Hypothalamus (tissue), 51 donors: ENCODE results near the gene NFATC4.
"Not testable (repeated sequence)": the region's sequence is repeated elsewhere in the genome, so short reads cannot be mapped to it uniquely, and the experiment has no call there.

Experiments used
- DNase-seq, 51 donors: peaks; one replicate each; lab custom pipeline; 2025; lab: John Stamatoyannopoulos, UW

NFATC4 gene

GRCh38 chr14:24385524-24385923 lies 17.5 kb downstream of the NFATC4 start:
- DNase-seq: no peak

GRCh38 chr14:24387009-24387345 lies 19.0 kb downstream of the NFATC4 start:
- no peak for DNase-seq

- DNase-seq: not testable (repeated sequence)
Measured at GRCh38 chr14:24387579-24387978, 19.6 kb downstream of the NFATC4 start.

GRCh38 chr14:24388474-24389179 lies 20.6 kb downstream of the NFATC4 start:
- DNase-seq: no peak

DNA sequence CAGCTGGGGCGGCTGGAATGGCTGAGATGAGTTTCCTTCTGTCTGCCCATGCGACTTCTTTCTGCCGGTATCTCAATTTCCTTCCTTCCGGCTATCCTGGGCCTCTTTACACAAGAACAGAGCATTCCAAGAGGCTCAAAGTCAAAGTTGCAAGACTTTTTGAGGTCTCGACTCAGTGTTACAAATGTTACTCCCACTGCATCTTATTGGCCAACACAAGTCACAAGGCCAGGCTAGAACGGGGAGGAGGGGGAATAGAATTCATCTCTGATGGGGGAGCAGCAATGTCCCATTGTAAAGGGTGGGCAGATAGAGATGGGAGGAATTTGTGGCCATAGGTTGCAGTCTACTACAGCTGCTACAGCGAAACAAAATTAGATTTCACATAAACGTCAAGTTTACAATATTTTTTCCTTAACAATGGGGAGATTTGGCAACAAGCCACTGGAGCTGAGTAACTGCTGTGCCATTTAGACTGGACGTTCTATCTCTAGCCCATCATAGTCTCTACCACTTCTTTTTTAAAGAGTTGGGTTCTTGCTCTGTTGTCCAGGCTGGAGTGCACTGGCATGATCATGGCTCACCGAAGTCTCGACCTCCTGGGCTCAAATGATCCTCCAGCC lies 21.4 kb downstream of the NFATC4 start:
- no peak for DNase-seq

DNA sequence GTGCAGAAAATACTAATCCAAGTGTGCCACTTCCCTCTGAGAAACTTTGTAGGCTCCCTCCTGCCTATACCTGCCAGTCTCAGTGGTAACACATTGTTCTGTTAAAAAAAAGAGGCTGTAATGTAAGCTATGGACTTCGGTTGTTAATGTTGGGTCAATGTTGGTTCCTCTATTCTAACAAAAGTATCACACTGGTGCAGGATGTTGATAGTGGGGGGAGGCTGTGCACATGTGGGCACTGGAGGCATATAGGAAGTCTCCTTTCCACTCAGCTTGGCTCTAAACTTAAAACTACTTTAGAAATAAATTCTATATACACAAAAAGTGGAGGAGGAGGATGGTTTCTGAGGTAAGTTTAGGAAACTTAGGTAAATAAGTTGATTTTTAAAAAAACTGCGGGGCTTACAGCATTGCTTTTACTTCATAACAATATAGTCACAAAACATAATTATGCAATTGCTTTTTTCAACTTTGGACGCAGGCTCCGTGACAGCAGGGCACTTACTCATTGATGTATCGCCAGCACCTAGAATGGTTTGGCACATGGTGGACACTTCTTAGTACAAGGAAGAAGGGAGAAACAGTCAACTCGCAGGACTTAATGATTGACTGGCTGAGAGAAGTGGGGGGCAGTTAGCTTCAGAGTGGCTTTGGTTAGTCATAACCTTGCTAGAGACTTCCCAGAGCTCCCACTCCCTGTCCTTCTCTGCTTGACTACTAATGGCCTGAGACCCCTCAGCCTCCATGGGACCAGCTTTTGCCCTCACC lies 22.9 kb downstream of the NFATC4 start:
- no peak for DNase-seq

GRCh38 chr14:24392325-24393091 lies 24.5 kb downstream of the NFATC4 start:
- no peak for DNase-seq

DNA sequence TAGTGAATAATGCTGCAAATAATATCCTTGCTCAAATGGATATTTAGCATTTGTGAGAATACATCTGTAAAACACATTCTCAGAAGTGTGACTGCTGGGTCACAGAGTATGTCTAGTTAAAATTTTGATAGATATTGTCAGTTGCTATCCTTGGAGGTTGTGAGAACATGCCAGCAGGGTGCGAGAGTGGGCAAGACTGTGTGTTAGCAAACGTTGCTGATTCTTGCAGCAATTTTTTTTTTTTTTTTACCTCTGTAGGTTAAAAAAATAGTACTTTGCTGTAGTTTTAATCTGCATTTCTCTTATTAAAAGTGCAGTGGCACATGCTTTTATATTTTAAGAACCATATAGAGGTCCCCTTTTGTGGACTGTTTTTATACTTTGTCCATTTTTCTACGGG lies 26.3 kb downstream of the NFATC4 start:
- DNase-seq: no peak

GRCh38 chr14:24395609-24396582 lies 27.9 kb downstream of the NFATC4 start:
- no peak for DNase-seq

DNA sequence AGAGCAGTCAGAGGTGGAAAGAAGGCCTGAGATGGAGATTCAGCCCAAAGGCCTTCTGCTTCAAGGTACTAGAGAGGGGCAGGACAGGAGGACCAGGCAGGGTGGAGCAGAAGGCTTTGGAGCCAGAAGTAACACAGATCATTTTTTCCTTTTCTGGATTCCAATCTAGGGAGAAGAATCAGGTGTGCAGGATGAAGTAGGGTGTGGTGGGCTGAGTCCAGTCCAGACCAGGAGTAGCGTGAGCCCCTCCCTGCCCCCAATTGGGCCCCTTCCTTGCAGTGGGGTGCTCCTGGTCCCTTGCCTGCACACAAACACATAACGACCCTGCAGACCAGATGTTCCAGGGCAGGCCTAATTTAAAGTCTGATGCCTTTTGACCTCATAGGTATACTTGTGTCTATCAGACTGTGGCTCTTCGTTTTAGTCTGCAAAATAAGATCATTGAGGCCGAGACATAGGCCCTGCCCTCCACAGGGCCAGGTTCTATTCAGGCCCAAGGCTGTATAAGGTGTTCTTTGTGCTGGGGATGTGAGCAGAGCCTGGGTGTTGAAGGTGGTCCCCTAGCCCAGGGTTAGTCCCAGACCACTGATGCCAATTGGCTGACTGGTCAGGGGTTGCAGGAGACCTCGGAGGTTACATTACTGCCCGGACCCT lies 29.8 kb downstream of the NFATC4 start:
- no peak for DNase-seq

DNA sequence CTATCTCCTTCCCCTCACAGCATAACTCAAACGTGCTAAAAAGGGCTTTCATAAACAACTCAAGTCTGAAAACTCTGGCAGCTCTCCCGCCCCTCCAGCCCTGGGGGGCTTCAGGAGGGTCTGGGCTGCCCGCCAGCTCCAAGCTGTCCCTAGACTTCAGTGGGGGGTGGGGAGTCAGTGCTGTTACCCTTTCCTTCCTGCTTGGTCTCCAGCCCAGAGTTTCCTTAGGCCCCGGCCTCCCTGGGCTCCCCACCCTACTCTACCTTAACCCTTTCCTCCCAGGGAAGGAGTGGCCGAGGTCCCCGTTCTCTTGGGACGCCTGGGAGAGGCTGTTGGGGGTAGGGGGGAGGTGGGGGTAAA lies 30.3 kb downstream of the NFATC4 start:
- no peak for DNase-seq

GRCh38 chr14:24398653-24399446 lies 30.9 kb downstream of the NFATC4 start, which contains the start of gene NYNRIN:
NYNRIN (plus strand) TSS chr14:24399003; CDS start chr14:24399247, 244 bp downstream.
- peak in 12 of 51 donors; percentile 15 to 57 (median 24) for DNase-seq

- DNase-seq: no peak
Measured at GRCh38 chr14:24399447-24399822, 31.5 kb downstream of the NFATC4 start.

GRCh38 chr14:24399999-24400718 lies 32.2 kb downstream of the NFATC4 start:
- DNase-seq: no peak

DNA sequence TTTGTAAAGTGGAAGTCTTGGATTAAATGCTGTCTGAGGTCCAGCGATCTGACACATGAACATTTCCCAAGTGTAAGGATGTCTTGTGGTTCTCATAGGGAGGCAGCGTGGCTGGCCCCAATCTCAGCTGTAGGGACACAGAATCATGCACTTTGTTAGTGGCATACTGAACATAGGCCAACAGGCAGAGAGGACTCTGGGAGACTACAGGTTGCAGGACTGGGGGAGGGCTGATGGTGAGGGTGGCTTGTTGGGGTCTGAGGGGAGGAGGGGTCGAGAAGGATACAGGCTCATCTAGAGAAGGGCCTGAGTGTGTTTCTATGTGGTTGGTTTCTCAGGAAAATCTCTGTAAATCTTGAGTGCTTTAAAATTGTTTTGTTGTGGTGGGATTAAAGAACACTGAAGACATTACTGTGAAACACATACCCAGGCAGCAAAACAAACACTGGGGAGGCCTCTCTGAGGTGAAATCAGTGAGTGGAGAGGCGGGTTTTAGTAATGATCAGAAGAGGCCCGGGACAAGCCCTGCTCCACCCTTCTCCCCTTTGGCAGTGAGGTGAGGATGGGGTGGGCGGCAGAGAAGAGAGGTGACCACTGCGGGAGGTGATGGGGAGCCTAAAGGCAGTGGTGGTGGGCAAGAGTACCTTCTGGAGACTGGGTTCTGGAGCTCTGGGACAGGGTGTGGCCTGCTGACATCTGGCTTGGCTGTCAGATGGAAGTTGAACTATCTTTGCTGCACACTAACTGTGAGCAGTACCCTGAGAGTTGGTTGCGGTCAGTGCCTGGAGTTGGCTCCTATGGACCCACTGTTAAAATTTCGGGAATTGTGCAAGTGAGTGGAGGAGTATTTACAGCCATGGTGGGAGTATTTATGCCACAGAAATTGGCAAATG lies 34.1 kb downstream of the NFATC4 start:
- DNase-seq: no peak

DNA sequence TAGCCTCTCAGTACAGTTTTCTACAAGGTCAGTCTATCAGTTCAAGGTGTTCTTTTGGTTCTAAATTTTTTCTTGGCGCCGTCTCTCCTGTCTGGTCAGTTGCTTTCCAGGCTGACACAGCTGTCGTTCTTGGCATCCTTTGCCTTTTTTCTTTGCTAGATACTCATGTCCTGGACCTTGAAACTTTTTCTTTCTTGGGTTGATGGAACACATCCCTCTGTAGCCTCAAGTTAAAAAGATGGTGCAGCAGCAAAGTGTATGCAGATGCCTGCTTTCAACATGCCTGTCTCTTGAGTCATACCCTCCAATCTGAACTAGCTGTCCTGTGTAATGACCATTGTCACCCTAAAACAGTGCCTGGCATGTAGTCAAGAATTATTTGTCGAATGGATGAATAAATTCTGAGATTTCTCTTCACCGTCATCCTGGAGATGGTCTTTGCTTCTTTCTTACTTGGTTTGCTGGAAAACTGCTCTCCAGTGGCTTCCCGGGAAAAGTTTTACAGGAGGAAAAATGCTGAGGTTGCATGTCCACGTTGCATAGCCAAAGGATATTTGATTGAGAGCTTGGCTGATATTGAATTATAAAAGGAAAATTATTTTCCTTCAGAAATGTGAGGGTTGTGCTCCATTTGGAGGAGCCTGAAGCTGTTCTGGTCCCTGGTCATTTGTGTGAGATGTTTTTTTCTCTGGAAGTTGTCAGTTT lies 35.5 kb downstream of the NFATC4 start:
- no peak for DNase-seq
